Stimulated activated CD8-positive, alpha-beta memory T cell treated with anti-CD3 and anti-CD28 coated beads, Interleukin-4, amount 100 ng/mL, for 1 hour (primary cell): ENCODE data around the gene C16orf87.
A peak's percentile ranks its signal among the peaks of the same experiment; 100 is the strongest.
"Not testable (repeated sequence)": the region's sequence is repeated elsewhere in the genome, so short reads cannot be mapped to it uniquely, and the experiment has no call there.

ENCODE experiments used
- DNase-seq, 2 donors: peaks; one replicate each; pipeline ENCODE4 v3.0.0-alpha.2; 2020; ENCODE audit warnings: low read depth in 2 of 2, low spot score in 1 of 2

The C16orf87 gene, protein sequence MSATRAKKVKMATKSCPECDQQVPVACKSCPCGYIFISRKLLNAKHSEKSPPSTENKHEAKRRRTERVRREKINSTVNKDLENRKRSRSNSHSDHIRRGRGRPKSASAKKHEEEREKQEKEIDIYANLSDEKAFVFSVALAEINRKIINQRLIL

DNA sequence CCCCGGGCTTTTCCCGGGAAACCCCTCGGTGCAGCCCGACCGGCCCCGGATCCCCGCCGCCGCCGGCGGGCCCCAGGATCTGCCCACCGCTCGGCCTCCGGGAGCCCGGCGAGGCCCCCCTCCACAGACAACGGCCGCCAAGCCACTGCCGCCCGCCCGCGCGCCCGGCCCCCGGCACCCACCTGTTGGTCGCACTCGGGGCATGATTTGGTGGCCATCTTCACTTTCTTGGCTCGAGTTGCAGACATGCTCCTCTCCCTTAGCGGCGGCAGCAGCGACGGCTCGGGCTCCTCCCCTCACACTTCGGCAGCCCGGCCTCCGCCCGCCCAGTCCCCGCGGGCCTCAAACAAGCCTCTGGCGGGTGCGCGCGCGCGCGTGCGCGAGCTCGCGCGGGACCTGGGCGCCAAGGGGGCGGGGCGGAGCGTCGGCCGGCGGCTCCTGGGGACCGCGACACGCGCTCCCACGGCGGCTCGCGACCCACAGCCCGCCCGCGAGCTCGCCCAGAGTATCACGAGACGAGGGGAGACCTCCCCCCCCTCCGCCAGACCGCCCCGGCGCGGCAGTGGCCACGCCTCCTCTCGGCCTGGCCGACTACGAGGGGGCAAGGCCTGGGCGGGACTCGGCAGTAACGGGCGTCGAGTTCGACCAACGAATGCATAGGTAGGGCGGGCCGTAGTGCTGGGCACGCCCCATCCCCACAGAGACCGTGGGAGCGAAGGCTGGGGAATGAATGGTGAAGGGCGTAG, at the start of gene C16orf87:
C16orf87 (minus strand) TSS at position 279 of the 746 bp plus-strand sequence; CDS start at position 248, 31 bp downstream.
- peak; percentile 65 to 82 for DNase-seq

DNA sequence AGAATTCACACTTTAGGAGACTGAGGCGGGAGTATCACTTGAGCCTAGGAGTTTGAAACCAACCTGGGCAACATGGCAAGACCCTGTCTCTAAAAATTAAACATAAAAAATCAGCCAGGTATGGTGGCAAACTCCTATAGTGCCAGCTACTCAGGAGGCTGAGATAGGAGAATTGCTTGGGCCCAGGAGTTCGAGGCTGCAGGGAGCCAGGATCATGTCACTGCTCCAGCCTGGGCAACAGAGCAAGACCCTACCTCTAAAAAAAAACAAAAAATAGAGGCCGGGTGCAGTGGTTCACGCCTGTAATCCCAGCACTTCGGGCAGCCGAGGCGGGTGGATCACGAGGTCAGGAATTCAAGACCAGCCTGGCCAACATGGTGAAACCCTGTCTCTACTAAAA, 44.3 kb upstream of the C16orf87 start:
- no peak for DNase-seq

DNA sequence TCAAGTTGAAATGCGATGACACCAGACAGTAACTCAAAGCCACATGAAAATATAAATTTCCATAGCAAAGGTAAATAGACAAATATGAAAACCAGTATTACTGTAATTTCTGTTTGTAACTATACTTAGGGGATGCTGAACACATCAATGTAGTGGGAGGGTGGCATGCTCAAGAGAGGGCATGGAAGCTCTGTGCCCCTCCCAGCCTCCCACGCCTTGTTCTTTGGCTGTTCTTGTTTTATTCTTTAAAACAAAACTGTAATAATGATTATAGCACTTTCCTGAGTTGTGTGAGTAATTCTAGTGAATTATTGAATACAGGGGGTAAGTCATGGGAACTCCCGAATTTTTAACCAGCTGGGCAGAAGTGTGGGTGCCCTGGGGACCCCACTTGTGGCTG, 42.2 kb upstream of the C16orf87 start:
- DNase-seq: no peak

DNA sequence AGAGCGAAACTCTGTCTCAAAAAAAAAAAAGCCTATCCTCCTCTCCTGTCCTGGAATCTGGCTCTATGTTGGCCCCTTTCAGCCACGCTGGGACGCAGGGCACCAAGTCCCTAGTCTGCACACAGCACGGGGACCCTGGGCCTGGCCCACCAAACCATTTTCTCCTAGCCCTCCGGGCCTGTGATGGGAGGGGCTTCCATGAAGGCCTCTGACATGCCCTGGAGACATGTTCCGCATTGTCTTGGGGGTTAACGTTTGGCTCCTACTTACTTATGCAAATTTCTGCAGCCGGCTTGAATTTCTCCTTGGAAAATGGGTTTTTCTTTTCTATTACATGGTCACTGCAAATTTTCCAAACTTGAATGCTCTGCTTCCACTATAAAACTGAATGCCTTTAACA, 40.6 kb upstream of the C16orf87 start:
- DNase-seq: no peak

DNA sequence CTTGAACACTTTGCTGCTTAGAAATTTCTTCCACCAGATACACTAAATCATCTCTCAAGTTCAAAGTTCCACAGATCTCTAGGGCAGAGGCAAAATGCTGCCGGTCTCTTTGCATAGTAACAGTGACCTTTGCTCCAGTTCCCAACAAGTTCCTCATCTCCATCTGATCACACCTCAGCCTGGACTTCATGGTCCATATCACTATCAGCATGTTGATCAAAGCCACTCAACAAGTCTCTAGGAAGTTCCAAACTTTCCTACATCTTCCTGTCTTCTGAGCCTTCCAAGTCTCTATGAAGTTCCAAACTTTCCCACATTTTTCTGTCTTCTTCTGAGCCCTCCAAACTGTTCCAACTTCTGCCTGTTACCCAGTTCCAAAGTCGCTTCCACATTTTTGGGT, 37.9 kb upstream of the C16orf87 start:
- DNase-seq: not testable (repeated sequence)

DNA sequence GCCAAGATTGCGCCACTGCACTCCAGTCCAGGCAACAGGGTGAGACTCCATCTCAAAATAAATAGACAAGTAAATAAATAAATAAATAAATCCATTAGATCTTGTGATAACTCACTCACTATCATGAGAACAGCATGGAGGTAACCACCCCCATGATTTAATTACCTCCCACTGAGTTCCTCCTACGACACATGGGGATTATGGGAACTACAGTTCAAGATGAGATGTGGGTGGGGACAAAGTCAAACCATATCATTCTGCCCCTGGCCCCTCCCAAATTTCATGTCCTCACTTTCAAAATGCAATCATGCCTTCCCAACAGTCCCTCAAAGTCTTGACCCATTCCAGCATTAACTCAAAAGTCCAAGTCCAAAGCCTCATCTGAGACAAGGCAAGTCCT, 36.5 kb upstream of the C16orf87 start:
- not testable (repeated sequence) for DNase-seq

DNA sequence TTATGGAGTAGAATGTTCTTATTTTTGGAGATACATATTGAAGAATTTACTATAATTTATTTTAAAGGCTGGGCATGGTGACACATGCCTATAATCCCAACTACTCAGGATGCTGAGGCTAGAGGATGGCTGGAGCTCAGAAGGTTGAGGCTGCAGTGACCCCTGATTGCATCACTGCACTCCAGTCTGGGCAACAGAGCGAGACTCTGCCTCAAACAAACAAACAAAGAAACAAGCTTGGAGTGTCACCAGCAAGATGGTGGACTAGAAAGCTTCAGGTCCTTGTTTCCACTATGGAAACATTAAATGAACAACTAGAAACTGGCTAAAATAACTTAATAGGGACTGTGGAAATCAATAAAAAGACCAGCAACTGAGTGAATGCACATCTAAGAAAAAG, 35.3 kb upstream of the C16orf87 start:
- no peak for DNase-seq

DNA sequence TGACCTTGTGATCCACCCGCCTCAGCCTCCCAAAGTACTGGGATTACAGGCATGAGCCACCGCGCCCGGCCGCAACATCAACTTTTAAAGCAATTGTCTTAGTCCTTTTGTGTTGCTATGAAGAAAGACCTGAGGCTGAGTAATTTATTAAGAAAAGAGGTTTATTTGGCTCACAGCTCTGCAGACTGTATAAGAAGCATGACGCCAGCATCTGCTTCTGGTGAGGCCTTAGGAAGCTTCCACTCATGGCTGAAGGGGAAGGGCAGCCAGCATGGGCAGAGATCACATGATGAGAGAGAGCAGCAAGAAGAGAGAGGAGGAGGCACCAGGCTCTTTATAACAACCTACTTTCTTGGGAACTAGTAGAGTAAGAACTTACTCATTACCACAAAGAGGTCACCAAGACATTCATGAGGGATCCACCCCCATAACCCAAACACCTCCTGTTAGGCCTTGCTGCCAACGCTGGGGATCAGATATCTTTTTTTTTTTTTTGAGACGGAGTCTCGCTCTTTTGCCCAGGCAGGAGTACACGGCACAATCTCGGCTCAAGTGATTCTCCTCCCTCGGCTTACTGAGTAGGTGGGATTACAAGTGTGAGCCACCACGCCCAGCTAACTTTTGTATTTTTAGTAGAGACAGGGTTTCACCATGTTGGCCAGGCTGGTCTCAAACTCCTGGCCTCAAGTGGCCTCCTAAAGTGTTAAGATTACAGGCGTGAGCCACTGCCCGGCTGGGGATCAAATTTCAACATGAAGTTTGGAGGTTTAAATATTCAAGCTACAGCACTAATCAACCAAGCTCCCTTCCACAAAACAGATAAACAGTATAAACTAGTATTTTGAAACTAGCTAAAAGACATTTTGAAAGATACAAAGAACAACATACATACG, 31.8 kb upstream of the C16orf87 start:
- no peak for DNase-seq

DNA sequence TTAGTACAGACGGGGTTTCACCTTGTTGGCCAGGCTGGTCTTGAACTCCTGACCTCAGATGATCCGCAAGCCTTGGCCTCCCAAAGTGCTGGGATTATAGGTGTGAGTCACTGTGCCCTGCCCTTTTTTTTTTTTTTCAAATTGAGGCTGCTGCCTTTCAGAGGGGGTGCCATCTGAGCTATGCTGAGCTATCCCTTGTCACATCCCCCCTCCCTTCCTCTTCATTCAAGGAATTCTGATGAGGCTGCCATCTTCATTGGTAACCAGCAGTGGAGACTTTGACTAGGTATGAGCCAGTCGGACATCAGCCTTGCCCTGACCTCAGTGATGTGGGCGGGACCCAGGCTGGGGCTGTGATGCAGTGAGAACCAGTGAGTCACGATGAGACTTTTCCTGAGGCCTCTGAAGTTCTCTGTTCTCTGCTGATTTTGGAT, 28.8 kb upstream of the C16orf87 start:
- DNase-seq: no peak

DNA sequence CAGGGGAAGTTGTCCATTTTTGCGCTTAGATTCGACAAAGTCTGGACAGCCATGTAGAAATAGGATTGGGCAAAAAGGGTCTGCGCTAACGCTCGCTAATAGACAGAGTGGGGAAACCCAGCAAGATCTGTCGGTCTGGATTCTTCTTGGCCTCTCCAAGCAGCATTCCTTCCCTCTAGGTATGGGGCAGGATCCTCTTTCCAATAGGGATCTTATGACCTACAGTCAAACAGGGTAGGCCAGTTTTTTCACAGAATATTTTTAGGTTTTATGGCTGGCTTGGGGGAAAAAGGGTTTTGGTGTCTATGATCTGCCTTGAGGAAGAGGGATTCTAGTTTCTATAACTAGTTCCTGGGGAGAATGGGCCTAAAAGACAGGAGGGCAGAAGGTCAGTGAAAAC, 27.2 kb upstream of the C16orf87 start:
- DNase-seq: no peak

DNA sequence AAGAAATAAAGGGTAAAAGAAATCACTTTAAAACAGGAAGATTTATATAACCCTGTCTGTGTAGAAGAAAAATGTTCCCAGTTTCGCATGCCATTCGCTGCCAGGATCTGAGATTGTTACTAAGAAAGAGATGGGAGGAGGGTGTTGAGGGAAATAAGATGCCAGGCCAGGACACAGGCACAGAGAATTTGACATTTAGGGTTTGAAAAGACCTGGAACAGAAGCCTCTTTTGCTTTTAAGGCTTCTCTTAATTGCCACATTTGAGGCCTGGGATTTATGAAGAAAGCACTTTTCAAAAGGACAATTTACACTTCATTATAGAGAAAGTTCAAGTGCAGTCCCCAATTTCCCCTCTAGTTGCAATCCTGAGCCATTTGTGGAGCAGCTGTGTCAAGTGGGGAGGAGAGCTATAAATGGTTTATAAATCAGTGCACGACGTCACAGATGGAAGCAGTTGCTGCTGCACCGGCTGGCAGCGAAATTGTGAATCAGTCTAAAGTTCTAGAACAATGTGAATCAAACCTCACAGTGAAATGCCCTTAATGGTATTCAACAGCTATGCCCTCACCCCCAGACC, 26.5 kb upstream of the C16orf87 start:
- DNase-seq: no peak

DNA sequence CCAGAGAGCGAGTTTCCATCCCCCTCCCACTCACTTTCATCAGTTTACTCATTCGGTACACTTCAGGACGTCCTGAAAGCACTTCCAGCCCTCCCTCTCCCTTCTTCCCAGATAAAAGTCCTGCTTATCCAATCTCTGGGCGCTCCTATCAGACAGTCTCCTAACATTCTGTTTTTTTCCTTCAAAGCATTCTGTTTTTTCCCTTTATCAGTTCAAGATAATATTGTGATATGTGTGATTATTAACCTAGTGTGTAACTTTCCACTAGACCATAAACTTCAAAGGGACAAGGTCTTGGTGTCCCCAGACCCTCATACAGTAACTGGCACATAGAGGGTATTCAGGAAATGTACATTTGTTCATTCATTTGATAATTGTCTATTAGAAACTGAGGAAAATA, 24.4 kb upstream of the C16orf87 start:
- no peak for DNase-seq

DNA sequence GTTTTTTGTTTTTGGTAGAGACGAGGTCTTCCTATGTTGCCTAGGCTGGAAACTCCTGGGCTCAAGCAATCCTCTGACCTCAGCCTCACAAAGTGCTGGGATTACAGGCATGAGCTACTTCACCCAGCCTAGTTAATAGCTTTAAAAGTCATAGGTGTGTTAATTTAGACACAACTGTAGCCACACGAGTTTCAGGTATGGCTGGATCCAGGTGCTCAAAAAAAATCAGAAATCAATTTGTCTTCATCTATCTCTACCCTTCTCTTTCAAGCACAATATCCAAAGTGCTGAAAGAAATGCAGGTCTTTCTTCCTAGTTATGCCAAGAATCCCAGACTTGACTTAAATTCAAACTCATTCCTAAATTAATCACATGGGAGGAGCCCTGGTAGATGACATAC, 23.9 kb upstream of the C16orf87 start:
- no peak for DNase-seq

DNA sequence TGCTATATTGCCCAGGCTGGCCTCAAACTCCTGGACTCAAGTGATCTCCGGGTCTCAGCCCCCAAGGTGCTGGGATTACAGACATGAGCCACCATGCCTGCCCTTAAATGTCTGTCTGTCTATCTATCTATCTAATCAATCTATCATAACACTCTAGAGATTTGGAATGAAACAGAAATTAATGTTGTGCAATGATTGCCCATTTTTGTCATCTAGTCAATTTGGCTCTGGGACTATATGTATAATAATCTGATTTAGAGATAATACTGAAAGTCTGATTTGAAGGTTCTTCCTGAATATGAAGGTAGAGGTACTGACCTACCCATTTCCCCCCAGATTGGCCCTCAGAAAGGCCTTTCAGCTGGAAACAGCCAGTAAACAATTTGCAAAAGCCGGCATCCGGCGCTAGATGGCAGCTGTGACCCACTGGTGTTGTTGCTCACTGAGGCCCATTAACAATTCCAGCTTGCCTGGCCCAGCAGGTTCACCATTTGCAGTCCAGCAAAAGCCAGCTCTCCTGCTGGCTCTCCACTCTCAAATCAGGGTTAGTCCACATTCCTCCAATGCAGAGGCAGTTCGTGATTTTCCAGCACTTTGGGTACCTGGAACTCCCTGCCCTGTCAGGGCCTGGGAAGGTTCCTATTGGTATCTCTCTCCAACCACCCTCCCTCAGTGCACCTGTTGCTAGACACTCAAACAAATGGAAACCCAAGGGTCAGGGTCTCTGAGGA, 22.9 kb upstream of the C16orf87 start:
- peak in 1 of 2 donors; percentile 26 for DNase-seq

DNA sequence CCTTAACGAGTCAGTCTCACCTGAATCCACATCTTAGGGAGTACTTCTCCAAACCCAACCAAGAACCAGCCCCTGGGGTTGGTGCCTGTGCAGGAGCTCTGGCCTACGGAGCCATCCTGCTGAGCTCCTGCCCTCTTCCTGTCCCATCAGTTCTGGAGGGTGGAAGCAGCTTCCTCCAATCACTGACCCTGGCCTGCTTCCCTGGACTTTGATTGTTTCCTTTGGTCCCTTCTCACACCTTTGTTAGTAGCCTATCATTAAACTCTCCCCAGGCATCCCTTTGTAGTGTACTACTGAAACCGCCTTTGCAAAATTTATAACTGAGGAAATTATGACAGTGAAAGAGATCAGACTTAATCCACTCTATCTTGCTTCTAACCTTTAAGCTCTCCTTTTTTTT, 21.1 kb upstream of the C16orf87 start:
- DNase-seq: no peak

DNA sequence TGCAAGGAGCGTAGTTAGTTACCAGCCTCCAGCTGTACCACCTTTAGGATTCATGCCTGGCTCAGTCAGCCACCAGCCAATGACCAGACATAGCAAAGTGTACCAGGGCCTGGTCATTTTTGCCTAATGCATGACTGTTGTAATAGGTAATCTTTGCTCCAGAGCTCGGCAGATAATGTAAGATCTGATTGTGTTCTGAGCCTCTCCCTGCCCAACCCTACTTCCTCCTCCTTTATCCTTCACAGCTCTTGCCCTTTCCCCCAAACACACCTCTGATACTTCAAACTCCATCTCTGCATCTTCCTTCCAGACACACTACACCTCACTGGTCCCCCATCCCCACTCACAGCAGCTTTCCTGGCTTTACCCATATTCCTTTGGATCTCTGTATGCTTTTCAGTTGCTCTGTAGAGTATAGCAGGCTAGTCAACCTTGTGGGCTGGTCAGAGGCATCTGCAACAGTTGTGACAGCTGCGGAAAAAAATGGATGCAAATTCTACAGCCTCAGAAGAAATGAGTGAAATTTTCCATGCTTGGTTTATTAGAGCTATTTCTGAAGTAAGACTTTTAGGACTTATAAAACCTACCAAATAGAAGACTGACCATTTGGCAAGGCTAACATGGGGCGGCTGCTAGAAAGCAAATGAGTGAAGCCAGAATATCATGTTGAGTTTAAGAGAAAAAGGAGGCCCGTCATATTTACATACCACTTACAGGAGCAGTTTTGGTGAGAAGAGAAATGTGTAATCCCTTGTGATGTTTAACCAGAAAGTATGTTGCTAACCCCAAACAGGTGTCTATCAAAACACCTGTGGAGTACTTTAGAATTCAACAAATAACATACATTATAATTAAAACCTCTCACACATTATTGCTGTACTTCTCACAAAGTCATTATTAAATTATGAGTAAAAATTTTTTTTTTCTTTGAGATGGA, 19.9 kb upstream of the C16orf87 start:
- no peak for DNase-seq

DNA sequence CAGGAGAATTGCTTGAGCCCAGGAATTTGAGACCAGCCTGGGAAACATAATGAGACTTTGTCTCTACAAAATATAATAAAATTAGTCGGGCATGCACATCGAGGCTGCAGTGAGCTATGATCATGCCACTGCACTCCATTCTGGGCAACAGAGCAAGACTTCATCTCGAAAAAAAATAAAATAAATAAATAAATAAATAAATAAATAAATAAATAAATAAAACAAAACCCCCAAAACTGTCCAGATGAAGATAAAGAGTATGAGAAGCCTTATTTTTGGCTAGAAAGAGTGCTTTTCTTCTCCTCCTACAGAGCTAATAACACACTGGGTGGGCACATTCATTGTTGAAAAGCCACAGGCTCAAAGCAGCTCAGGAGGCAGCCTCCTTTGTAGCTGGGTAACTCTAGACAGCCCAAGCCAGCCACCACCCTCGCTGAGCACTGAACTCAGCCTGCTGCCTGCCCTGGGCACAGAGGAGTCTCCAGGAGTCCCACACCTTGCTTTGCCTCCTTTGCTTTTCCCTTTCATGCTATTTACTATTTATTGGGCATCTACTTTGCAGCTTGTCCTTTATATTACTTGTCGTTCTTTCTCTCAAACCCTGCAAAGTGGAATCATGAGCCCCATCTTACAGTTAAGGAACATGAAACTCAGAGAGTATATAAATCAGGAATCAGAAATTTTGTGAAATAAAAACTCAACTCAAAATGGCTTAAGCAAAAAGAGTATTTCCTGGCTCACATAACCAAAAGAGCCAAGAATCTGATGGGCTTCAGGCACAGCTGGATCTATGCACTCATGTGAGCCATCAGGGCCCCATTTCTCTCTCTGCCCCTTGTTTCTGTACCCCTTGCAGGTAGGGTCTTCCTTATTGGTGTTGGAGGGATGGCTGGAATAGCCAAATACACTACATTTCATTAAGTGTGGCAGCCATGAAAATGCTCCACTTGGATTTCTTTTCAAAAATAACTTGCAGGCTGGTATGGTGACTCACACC, 18.1 kb upstream of the C16orf87 start:
- DNase-seq: no peak

DNA sequence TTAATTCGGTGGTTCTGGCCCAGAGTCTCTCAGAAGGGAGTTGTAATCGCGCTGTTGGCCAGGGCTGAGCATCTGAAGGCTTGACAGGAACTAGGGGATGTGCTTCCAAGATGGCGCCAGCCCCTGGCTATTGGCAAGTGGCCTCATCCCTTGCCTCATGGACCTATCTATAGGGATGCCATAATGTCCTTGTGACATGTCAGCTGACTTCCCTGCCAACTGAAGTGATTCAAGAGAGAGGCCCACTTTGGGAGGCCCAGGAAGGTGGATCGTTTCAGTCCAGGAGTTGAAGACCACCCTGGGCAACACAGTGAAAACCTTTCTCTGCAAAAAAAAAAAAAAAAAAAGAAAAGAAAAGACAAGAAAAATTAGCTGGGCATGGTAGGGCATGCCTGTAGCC, 15.0 kb upstream of the C16orf87 start:
- no peak for DNase-seq

DNA sequence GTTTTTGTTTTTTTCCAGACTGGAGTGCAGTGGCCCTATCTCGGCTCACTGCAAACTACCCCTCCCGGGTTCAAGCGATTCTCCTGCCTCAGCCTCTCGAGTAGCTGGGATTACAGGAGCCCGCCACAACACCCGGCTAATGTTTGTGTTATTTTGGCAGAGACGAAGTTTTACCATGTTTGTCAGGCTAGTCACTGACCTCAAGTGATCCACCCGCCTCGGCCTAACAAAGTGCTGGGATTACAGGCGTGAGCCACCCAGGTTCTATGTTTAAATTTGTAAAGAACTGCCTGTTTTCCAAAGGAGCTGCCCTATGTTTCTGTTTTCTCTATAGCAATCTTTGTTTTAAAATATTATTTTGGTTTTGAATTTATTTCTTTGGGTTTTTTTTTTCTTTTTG, 13.8 kb upstream of the C16orf87 start:
- no peak for DNase-seq
